HG03460 (cell line): Measurements from ENCODE around the gene ATF5.
A peak's percentile ranks its signal among the peaks of the same experiment; 100 is the strongest.

Source experiments
- ATAC-seq: cut with Tn5 transposase; IDR thresholded peaks from one replicate; pipeline ENCODE4 v1.9.1; 2021; ENCODE audit not compliant: unreplicated experiment

The ATF5 gene

DNA sequence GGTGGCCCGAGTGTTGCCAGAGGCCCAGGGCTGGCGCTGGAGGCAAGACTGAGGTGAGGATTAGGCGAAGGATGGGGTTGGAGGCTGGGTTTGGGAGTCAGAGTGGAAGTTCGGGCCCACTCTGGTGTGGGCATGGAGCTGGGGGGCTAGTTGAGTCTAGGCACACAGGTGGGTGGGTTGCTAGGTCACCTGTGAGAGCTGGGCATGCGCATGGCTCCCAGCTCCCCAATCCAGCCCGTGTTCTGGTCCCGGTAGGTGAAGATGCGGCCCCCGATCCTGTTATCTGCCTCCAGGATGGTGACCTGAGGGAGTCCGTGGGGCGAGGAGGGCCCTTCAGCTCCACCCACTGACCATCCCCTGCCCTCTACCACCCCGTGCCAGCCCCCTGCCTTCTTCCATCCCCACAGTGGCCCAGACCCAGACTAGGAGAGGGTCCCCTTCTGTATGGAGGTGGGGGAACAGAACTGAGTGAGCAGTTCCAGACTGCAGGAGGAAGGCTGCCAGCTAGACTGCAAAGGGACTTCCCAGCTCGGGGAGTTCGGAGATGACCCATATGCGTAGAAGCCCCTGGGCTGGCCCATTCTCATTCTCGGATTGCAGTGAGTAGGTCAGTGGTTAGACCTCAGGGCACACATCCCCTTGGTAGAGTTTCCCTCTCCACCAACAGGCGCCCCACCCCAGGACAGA is 34.0 kb upstream of the ATF5 start:
- ATAC-seq, result no peak

- no peak for ATAC-seq
These were observed 33.3 kb upstream of the ATF5 start for GRCh38 chr19:49895566-49896297.

- peak; percentile 44 for ATAC-seq
These were observed 32.0 kb upstream of the ATF5 start, which contains the start of gene IL4I1 for GRCh38 chr19:49896863-49897621. IL4I1 (minus strand) TSS chr19:49896887; CDS start chr19:49896160, 727 bp downstream.

DNA sequence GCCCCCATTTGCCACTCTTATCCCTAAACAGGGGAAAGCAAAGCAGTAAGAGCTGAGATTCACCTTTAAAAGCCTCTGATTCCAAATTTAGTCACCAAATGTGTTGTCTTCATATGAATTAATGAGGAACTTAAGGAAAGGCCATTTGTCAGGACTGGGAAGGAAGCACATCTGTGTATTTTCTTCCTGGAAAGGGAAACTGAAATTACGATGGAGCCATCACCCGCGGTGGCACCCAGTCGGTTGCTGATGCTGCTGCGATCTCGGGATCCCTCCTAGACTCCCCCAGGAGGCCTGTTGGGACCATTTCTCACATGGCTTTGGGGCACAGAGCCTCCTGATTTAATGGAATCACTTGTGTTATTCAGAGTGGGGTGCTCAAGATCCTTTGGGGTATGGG is 24.9 kb upstream of the ATF5 start:
- ATAC-seq, result no peak

DNA sequence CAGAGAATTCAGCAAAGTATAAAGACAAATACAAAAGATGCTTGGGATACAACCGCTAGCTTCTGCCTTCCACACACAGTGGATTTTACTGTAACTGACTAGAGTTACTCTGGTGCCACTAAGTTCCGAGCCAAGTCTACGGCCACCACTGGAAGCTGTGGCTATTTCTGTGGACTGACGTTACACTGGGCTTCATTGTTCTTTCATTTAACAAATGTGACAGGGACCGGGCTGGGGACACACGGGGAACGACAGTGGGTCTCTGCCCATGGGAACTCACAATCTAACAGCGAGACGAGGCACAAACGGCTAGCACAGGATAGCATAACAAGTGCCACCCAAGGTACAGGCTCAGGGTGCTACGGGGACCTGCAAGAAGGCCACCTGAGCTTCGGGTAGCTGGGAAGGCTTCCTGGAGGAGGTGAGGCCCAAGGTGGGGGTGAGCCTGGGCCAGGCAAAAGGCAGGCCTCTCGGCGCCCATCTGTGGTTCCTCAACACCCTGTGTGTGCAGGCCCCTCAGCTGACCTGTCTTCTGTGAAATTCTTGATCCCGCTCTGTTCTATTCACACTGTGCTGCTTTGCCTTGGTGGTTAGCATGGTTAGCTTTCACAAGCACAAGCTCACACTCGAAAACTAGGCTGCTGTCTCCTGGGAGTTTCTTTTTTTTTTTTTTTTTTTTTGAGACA is 22.0 kb upstream of the ATF5 start:
- ATAC-seq, result no peak

DNA sequence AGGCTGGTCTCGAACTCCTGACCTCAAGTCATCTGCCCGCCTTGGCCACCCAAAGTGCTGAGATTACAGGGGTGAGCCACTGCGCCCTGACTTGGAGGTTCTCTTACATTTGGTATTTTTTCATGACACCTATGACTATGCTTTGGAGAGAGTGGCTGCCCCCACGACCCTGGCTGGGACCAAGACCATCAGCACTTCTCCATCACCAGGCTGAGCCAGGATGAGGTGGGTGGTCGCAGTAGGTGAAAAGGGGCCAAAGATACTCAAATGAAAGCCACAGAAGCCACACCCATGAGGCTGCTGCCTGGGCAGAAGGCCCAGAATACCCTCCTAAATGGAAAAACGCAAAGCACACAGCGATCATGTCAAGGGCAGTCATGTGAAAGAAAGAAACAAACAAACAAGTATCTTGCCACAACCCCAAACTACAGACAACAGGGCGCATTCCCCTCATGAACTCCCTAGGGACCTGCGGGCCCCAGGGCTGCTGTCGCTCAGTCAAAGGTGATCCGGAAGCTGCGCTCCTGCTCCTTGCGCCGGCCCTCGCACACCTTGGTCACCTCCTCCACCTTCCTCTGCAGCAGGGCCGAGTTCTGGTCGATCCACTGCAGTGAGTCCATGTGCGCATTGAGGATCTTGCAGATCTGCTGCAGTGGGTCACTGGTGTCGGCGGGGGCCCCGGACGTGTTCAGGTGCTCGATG is 21.1 kb upstream of the ATF5 start:
- no peak for ATAC-seq

- no peak for ATAC-seq
These were observed 20.3 kb upstream of the ATF5 start for GRCh38 chr19:49908480-49909420.

DNA sequence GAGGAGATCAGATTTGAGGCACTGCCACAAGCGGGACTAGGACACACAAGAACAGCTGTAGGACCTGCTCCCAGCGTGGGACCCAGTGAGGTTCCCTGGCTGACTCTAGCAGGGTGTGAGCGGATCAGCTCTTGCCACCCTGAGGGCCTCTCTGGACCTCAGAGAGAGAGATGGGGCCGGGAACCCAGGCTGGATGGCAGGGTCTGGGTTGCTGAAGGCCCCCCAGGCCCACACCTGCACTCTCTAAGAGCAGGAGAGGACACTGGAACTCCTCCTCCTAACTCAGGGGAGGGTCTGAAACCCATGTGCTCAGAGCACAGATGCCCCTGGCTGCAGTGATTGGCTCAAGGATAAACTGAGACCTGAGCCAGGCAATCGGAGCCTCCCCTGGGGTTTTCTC is 18.8 kb upstream of the ATF5 start:
- ATAC-seq, result no peak

DNA sequence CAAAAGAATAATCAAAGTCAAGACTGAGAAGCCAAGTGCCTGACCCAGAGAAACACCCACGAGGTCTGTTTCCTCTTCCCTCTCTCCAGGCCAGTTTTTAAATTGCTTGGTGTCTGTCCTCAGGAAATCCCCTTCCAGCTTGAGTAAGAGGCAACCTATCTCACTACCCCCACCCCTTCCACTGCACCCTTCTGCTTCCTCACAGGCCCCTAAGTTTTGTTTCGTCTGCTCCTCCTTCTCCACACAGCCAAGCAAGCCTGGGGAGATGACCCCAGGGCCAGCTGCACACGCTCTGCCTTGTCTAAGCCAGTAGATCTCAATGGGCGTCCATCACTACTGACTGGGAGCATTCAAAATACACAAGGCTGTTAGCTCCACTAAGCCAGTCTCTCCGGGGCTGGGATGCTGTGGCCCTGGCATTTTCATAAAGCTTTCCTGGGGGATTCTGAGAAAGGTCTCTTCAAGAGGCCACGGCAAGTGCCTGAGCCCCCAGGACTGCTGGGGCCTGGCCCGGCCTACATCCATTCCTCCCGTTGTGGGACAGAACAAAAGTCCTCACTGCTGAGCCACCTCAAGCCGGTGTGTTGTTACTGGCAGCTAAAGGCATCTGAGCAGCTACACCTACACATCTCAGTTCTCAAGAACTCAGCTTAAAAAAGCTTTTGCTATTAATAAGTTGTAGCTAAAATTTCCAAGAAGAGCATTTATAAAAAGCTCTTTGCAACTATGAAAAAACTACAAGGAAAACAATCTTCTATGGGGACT is 17.4 kb upstream of the ATF5 start:
- ATAC-seq, result no peak

DNA sequence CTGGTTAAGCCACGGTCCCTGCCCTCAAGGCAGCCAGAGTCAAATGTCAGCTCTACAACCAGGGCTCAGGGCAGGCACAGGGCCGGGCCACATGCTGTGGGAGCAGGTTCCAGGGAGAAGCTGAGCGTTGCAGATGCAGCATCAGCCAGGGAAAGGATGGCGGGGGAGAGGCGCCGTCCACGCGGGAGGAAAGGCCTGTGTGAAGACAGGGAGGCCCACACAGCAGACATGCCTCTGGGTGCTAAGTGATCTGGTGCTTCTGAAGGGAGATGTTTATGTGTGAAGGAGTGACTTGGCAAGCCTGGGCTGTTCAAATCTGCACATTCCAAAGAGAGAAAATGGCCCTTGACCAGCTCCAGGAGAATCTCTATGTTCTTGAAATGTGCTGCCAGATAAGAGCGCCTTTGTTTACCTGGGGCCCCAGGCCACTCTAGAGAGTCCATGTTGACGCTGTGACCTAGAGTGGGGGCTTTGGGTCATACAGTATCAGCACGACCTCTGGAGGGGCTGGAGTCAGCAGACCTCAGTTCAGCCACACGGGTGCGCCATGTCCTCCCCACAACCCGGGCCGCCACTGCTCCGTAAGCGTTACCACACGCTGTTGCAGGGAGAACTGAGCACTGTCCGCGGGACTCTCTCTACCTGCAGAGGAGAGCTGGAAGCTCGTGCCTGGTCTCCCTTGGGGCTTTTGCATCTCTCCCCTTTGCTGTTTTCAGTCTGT is 15.9 kb upstream of the ATF5 start:
- ATAC-seq, result no peak

GRCh38 chr19:49913720-49914119 is 15.3 kb upstream of the ATF5 start:
- ATAC-seq, result no peak

DNA sequence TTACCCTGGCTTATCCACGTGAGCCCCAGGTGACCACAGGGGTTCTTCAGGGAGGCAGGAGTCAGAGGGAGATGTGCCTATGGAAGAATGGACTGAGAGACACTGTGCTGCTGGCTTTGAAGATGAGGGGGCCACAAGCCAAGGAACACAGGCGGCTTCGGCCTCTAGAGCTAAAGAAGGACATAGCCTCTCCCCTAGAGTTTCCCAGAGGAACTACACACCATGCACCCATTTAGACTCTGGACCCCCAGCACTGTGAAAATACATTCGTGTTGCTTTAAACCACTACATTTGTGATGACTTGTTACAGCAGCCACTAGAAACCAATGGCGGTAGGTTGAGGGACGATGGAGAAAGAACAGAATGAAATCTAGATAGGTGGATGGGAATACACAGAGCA is 13.7 kb upstream of the ATF5 start:
- no peak for ATAC-seq

DNA sequence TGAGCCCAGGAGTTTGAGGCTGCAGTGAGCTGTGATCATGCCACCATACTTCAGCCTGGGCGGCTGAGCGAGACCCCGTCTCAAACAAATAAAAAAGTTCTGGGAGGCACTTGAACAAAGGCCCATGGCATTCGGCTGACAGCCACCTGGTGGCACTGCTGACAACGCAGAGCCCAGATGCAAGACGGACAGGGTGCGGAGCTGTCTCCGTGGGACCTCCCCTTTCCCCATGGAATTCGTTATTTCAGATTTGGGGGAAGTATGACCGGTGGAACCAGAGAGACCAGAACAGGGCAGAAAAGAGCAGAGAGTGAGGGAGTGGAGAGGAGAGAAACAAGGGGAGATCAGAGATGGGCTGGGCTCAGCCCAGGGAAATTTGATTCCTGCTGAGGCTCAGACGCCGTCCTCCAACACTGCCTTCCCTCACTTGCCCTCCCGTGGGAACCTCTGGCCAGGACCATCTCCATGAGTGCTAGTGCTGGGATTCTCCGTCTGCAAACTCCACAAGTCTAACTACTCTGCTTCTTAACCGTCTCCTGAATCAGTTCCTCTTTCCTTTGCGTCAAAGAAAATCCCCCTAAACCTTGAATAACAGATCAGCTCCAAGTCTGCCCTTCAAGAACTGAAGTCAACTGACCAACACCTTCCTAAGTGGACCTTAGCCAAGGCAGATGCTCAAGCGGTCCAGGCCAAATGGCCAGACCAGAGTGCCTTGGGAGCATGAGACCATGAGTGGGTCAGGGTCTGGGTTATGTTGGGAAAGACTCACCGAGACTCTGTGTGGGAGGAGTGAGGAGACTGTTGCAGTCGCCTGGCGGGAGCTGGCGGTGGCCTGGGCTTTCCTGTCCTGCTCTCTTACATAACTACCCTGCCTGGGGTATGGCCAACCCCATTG is 11.9 kb upstream of the ATF5 start:
- ATAC-seq, result no peak

DNA sequence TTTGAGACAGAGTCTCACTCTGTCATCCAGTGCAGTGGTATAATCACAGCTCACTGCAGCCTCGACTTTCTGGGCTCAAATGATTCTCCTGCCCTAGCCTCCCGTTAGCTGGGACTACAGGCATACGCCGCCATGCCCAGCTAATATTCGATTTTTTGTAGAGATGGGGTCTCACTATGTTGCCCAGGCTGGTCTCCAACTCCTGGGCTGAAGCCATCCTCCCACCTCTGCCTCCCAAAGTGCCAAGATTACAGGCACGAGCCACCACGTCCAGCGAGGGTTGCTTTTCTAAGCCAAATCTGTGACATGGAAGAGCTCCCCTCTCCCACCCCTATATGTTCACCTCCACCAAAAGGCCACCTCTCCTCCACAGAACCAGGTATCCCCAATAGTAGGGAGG is 10.9 kb upstream of the ATF5 start:
- ATAC-seq, result no peak

GRCh38 chr19:49920624-49921363 is 8.2 kb upstream of the ATF5 start:
- ATAC-seq, result no peak
